HL-60/S4 (cell line): Measurements from ENCODE around the gene SLC4A11.

Experiments
- in situ Hi-C: fragments of 300-500 bp; cut with MboI; formaldehyde crosslinking; loops from 2 replicates; pipeline ENCODE4 v1.14.3; 2022; ENCODE audit warnings: low sequenced_read_pairs

The SLC4A11 gene

GRCh38 chr20:3247638-3248037 is 8.6 kb upstream of the SLC4A11 start:
- in situ Hi-C loops = no loop called here

GRCh38 chr20:3246682-3247081 is 7.7 kb upstream of the SLC4A11 start:
- in situ Hi-C loops = no loop called here

- in situ Hi-C loops = no loop called here
Measured at GRCh38 chr20:3245711-3246110, 6.7 kb upstream of the SLC4A11 start.

- in situ Hi-C loops = no loop called here
Measured at GRCh38 chr20:3245156-3245555, 6.2 kb upstream of the SLC4A11 start.

GRCh38 chr20:3244613-3245012 is 5.6 kb upstream of the SLC4A11 start:
- in situ Hi-C loops = no loop called here

GRCh38 chr20:3243718-3244358 is 4.8 kb upstream of the SLC4A11 start:
- in situ Hi-C loops = no loop called here

GRCh38 chr20:3242172-3242692 is 3.2 kb upstream of the SLC4A11 start:
- in situ Hi-C loops = no loop called here

- in situ Hi-C loops = no loop called here
Measured at GRCh38 chr20:3240776-3241363, 1.9 kb upstream of the SLC4A11 start.

GRCh38 chr20:3239867-3240775 is 1.1 kb upstream of the SLC4A11 start:
- in situ Hi-C loops = no loop called here

GRCh38 chr20:3238616-3239025 is 369 bp downstream of the SLC4A11 start:
- in situ Hi-C loops = no loop called here

GRCh38 chr20:3237958-3238615 is 903 bp downstream of the SLC4A11 start:
- in situ Hi-C loops = no loop called here

GRCh38 chr20:3237011-3237957 is 1.7 kb downstream of the SLC4A11 start:
- in situ Hi-C loops = no loop called here

- in situ Hi-C loops = no loop called here
Measured at GRCh38 chr20:3235666-3236324, 3.2 kb downstream of the SLC4A11 start.

- in situ Hi-C loops = no loop called here
Measured at GRCh38 chr20:3233991-3234498, 4.9 kb downstream of the SLC4A11 start.

GRCh38 chr20:3233131-3233990 is 5.6 kb downstream of the SLC4A11 start:
- in situ Hi-C loops = no loop called here

GRCh38 chr20:3231889-3232588 is 7.0 kb downstream of the SLC4A11 start:
- in situ Hi-C loops = no loop called here

- in situ Hi-C loops = no loop called here
Measured at GRCh38 chr20:3231116-3231515, 7.9 kb downstream of the SLC4A11 start.

GRCh38 chr20:3229798-3230197 is 9.2 kb downstream of the SLC4A11 start:
- in situ Hi-C loops = no loop called here
